ENCODE results near the gene PWWP2B. TPM values are rescaled to one million over a fixed set of nuclear protein-coding genes. Genes with fewer than 3 reads are reported as not detected.
A peak's percentile ranks its signal among the peaks of the same experiment; 100 is the strongest.

The PWWP2B gene
- total RNA-seq, 1 experiment from 2014 or later, result 19.3 TPM

GRCh38 chr10:132360766-132361447, 36.1 kb upstream of the PWWP2B start:
- intact Hi-C loops (cut with micrococcal nuclease; ENCODE audit: unreplicated experiment), result no loop called here
- BruUV-seq (replicated peaks), result no TSS peak
- H3K4me3 Mint-ChIP-seq (ENCODE audit: unreplicated experiment), result no peak overlapping the region
- ChIA-PET POLR2A (no interaction called here), CTCF (interaction anchor here (0.6 to 1.3 kb wide), 3 partner anchors 25 to 86 kb away, joined by 3 to 5 read pairs (median 4); partner anchors contain the start of gene STK32C)
- Histone ChIP-seq H3K4me1 (no peaks in the 10 kb centered on the region), H3K9me3 (no peaks in the 10 kb centered on the region), H3K4me3 (ENCODE audit: low read depth, low read length) (no peak overlapping the region), H3K36me3 (ENCODE audit: control insufficient read depth, insufficient read depth, low read length) (no peaks in the 10 kb centered on the region), H3K27me3 (replicated peaks; ENCODE audit: control insufficient read depth, insufficient read depth, low read length) (no peaks in the 10 kb centered on the region)
- H3K9me3 Mint-ChIP-seq (ENCODE audit: unreplicated experiment), result no peaks in the 10 kb centered on the region
- peak in 1 of 2 experiments; percentile 56 for DNase-seq
- no peaks in the 10 kb centered on the region for H3K36me3 Mint-ChIP-seq (ENCODE audit: insufficient read depth, unreplicated experiment)
- no peak overlapping the region for H3K27ac Mint-ChIP-seq (ENCODE audit: unreplicated experiment)
- TF ChIP-seq, protein P1, sequence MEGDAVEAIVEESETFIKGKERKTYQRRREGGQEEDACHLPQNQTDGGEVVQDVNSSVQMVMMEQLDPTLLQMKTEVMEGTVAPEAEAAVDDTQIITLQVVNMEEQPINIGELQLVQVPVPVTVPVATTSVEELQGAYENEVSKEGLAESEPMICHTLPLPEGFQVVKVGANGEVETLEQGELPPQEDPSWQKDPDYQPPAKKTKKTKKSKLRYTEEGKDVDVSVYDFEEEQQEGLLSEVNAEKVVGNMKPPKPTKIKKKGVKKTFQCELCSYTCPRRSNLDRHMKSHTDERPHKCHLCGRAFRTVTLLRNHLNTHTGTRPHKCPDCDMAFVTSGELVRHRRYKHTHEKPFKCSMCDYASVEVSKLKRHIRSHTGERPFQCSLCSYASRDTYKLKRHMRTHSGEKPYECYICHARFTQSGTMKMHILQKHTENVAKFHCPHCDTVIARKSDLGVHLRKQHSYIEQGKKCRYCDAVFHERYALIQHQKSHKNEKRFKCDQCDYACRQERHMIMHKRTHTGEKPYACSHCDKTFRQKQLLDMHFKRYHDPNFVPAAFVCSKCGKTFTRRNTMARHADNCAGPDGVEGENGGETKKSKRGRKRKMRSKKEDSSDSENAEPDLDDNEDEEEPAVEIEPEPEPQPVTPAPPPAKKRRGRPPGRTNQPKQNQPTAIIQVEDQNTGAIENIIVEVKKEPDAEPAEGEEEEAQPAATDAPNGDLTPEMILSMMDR (IDR thresholded peaks at IDR 0.05; ENCODE audit: insufficient read depth in 1 of 2, low read depth in 1 of 2, low read length in 1 of 2, severe bottlenecking in 1 of 2, unreplicated experiment in 1 of 2), result peak; percentile 69 to 77
- no peaks in the 10 kb centered on the region for H3K27me3 Mint-ChIP-seq (ENCODE audit: insufficient read depth, unreplicated experiment)
- H3K4me1 Mint-ChIP-seq (ENCODE audit: low read depth, unreplicated experiment), result no peaks in the 10 kb centered on the region

DNA sequence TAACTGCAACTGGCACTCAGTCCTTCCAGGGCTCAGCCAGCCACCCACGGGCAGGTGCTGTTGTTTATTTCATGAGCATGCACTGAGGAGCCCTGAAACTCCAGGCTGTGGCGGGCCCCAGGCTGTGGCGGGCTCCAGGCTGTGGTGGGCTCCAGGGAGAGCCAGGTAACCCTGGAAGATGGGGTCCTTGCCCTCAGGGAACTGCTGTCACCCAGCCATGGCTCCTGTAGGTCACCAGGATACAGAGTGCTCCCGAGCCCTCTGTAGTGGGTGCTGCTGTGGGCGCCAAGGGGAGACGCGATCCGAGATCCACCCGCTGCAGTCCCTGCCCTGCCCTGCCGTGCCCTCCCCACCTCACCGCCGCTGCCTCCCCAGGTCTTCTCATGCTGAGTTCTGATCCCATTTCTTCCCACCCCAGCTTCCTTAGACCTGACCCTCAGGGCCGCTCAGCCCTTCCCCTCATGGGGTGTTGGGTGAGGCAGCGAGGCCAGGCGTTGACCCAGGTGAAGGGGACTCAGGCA, 35.4 kb upstream of the PWWP2B start:
- no peak overlapping the region for H3K4me3 ChIP-seq (ENCODE audit: low read depth, low read length)
- no TSS peak for BruUV-seq (replicated peaks)
- H3K36me3 Mint-ChIP-seq (ENCODE audit: insufficient read depth, unreplicated experiment), result no peaks in the 10 kb centered on the region
- no peaks in the 10 kb centered on the region for H3K9me3 ChIP-seq
- no peaks in the 10 kb centered on the region for H3K4me1 ChIP-seq
- no peaks in the 10 kb centered on the region for H3K9me3 Mint-ChIP-seq (ENCODE audit: unreplicated experiment)
- no peaks in the 10 kb centered on the region for H3K27me3 ChIP-seq (replicated peaks; ENCODE audit: control insufficient read depth, insufficient read depth, low read length)
- intact Hi-C loops (cut with micrococcal nuclease; ENCODE audit: unreplicated experiment), result no loop called here
- TF ChIP-seq, protein P1 (IDR thresholded peaks at IDR 0.05; ENCODE audit: insufficient read depth in 1 of 2, low read depth in 1 of 2, low read length in 1 of 2, severe bottlenecking in 1 of 2, unreplicated experiment in 1 of 2), result no peak
- H3K4me3 Mint-ChIP-seq (ENCODE audit: unreplicated experiment), result no peak overlapping the region
- no peak for DNase-seq
- no peaks in the 10 kb centered on the region for H3K27me3 Mint-ChIP-seq (ENCODE audit: insufficient read depth, unreplicated experiment)
- ChIA-PET POLR2A (no interaction called here), CTCF (interaction anchor here (1.3 kb wide), 1 partner anchor 85 kb away, joined by 4 read pairs; no protein-coding TSS in a partner anchor)
- H3K36me3 ChIP-seq (ENCODE audit: control insufficient read depth, insufficient read depth, low read length), result no peaks in the 10 kb centered on the region
- no peak overlapping the region for H3K27ac Mint-ChIP-seq (ENCODE audit: unreplicated experiment)
- no peaks in the 10 kb centered on the region for H3K4me1 Mint-ChIP-seq (ENCODE audit: low read depth, unreplicated experiment)

DNA sequence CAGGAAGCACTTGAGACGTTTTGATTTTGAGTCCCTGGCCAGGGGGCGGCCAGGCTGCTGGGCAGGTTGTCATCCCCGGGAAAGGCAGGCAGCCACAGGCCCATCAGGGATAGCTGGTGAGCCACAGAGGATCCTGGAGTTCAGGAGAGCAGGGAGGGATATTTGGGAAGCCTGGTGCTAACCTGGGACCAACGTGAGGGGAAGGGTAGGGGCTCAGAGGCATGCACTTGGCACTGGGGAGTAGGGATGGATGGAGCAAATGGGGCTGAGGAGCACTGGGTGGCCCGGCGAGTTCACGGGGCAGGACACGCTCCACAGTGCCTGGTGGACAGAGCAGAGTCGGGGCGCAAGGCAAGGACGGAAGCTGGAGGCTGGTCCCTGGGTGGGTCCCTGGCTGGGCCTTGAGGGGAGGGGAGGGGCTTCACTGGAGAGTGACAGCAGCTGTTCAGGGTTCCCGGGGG, 34.8 kb upstream of the PWWP2B start:
- no peak for DNase-seq
- H3K27ac Mint-ChIP-seq (ENCODE audit: unreplicated experiment), result no peak overlapping the region

More for the DNA sequence above, 34.8 kb upstream of the PWWP2B start:
- no peaks in the 10 kb centered on the region for H3K4me1 ChIP-seq
- intact Hi-C loops (cut with micrococcal nuclease; ENCODE audit: unreplicated experiment), result no loop called here
- BruUV-seq (replicated peaks), result no TSS peak
- Mint-ChIP-seq H3K36me3 (ENCODE audit: insufficient read depth, unreplicated experiment) (no peaks in the 10 kb centered on the region), H3K4me3 (ENCODE audit: unreplicated experiment) (no peak overlapping the region), H3K27me3 (ENCODE audit: insufficient read depth, unreplicated experiment) (no peaks in the 10 kb centered on the region), H3K9me3 (ENCODE audit: unreplicated experiment) (peaks cover under 1% of the 10 kb centered on the region), H3K4me1 (ENCODE audit: low read depth, unreplicated experiment) (no peaks in the 10 kb centered on the region)
- POLR2A ChIA-PET, result no interaction called here
- H3K27me3 ChIP-seq (replicated peaks; ENCODE audit: control insufficient read depth, insufficient read depth, low read length), result no peaks in the 10 kb centered on the region
- H3K36me3 ChIP-seq (ENCODE audit: control insufficient read depth, insufficient read depth, low read length), result no peaks in the 10 kb centered on the region
- TF ChIP-seq, protein P1 (IDR thresholded peaks at IDR 0.05; ENCODE audit: insufficient read depth in 1 of 2, low read depth in 1 of 2, low read length in 1 of 2, severe bottlenecking in 1 of 2, unreplicated experiment in 1 of 2), result no peak
- CTCF ChIA-PET, result no interaction called here
- H3K4me3 ChIP-seq (ENCODE audit: low read depth, low read length), result no peak overlapping the region
- no peaks in the 10 kb centered on the region for H3K9me3 ChIP-seq
